Endothelial cell of hepatic sinusoid (primary cell): ENCODE measurements around the gene SSR4.
"Not testable (repeated sequence)": the region's sequence is repeated elsewhere in the genome, so short reads cannot be mapped to it uniquely, and the experiment has no call there.

Experiments
- in situ Hi-C: cut with HindIII; loops from 2 replicates; pipeline ENCODE4 v1.10.0; 2017; ENCODE audit warnings: low sequenced_read_pairs

SSR4 gene

GRCh38 chrX:153803211-153804099, 9.0 kb downstream of the SSR4 start:
- in situ Hi-C loops: no loop called here

- in situ Hi-C loops: no loop called here
Observed at GRCh38 chrX:153804100-153804595, 9.7 kb downstream of the SSR4 start.

GRCh38 chrX:153804621-153805020, 10.2 kb downstream of the SSR4 start:
- in situ Hi-C loops: no loop called here

GRCh38 chrX:153805436-153805835, 11.0 kb downstream of the SSR4 start:
- in situ Hi-C loops: no loop called here

GRCh38 chrX:153806999-153807575, 12.6 kb downstream of the SSR4 start:
- in situ Hi-C loops: no loop called here

GRCh38 chrX:153807976-153808375, 13.5 kb downstream of the SSR4 start:
- in situ Hi-C loops: no loop called here

GRCh38 chrX:153812220-153812619, 17.8 kb downstream of the SSR4 start:
- in situ Hi-C loops: no loop called here

- in situ Hi-C loops: no loop called here
Observed at GRCh38 chrX:153813161-153813560, 18.7 kb downstream of the SSR4 start.

GRCh38 chrX:153814591-153815315, 20.3 kb downstream of the SSR4 start:
- in situ Hi-C loops: no loop called here

- in situ Hi-C loops: no loop called here
Observed at GRCh38 chrX:153816831-153817690, 22.6 kb downstream of the SSR4 start.

GRCh38 chrX:153818064-153818463, 23.6 kb downstream of the SSR4 start:
- in situ Hi-C loops: not testable (repeated sequence)

- in situ Hi-C loops: no loop called here
Observed at GRCh38 chrX:153818571-153819383, 24.3 kb downstream of the SSR4 start.

GRCh38 chrX:153819384-153820040, 25.0 kb downstream of the SSR4 start:
- in situ Hi-C loops: no loop called here

GRCh38 chrX:153820601-153821000, 26.1 kb downstream of the SSR4 start:
- in situ Hi-C loops: no loop called here

- in situ Hi-C loops: no loop called here
Observed at GRCh38 chrX:153821066-153821465, 26.6 kb downstream of the SSR4 start.

- in situ Hi-C loops: no loop called here
Observed at GRCh38 chrX:153824348-153824747, 29.9 kb downstream of the SSR4 start.

GRCh38 chrX:153825042-153825441, 30.6 kb downstream of the SSR4 start:
- in situ Hi-C loops: no loop called here

GRCh38 chrX:153827016-153827415, 32.5 kb downstream of the SSR4 start:
- in situ Hi-C loops: no loop called here

GRCh38 chrX:153827903-153828302, 33.4 kb downstream of the SSR4 start:
- in situ Hi-C loops: no loop called here
